ENCODE measurements around the gene MAP2K1.
"Not testable (repeated sequence)": the region's sequence is repeated elsewhere in the genome, so short reads cannot be mapped to it uniquely, and the experiment has no call there.

MAP2K1 gene

GRCh38 chr15:66481107-66481856 is 94.6 kb downstream of the MAP2K1 start:
- DNase-seq: no peak

- DNase-seq: no peak
Observed at GRCh38 chr15:66482539-66482938, 95.8 kb downstream of the MAP2K1 start.

GRCh38 chr15:66483131-66483566 is 96.4 kb downstream of the MAP2K1 start:
- DNase-seq: no peak

GRCh38 chr15:66484539-66485112 is 97.9 kb downstream of the MAP2K1 start:
- no peak for DNase-seq

GRCh38 chr15:66486887-66487286 is 100.2 kb downstream of the MAP2K1 start:
- no peak for DNase-seq

- DNase-seq: no peak
Observed at GRCh38 chr15:66488525-66488924, 101.8 kb downstream of the MAP2K1 start.

GRCh38 chr15:66489179-66489791 is 102.6 kb downstream of the MAP2K1 start:
- no peak for DNase-seq

- DNase-seq: no peak
Observed at GRCh38 chr15:66491846-66492245, 105.1 kb downstream of the MAP2K1 start.

- DNase-seq: no peak
Observed at GRCh38 chr15:66494262-66494661, 107.5 kb downstream of the MAP2K1 start.

- no peak for DNase-seq
Observed at GRCh38 chr15:66496951-66497501, 110.3 kb downstream of the MAP2K1 start.

GRCh38 chr15:66497502-66498455 is 111.1 kb downstream of the MAP2K1 start, which contains the start of gene SNAPC5:
TSS of gene SNAPC5 (minus strand) at chr15:66497762. CDS start at chr15:66497731, 31 bp downstream.
- DNase-seq: peak; percentile 98

GRCh38 chr15:66498501-66499386 is 112.0 kb downstream of the MAP2K1 start:
- DNase-seq: peak; percentile 41

- not testable (repeated sequence) for DNase-seq
Observed at GRCh38 chr15:66500346-66500745, 113.6 kb downstream of the MAP2K1 start.

- no peak for DNase-seq
Observed at GRCh38 chr15:66502491-66502890, 115.8 kb downstream of the MAP2K1 start.

GRCh38 chr15:66503041-66503648 is 116.4 kb downstream of the MAP2K1 start:
- DNase-seq: peak; percentile 28

- DNase-seq: no peak
Observed at GRCh38 chr15:66503780-66504562, 117.3 kb downstream of the MAP2K1 start.

GRCh38 chr15:66504563-66505429 is 118.1 kb downstream of the MAP2K1 start, which contains the start of the genes RPL4 and ZWILCH:
TSS of gene RPL4 (minus strand) at chr15:66504855. CDS start at chr15:66504790, 65 bp downstream.
TSS of gene ZWILCH (plus strand) at chr15:66505326. CDS start at chr15:66505339, 13 bp downstream.
- peak; percentile 90 for DNase-seq

GRCh38 chr15:66505430-66505811 is 118.7 kb downstream of the MAP2K1 start:
- no peak for DNase-seq

- no peak for DNase-seq
Observed at GRCh38 chr15:66505818-66506217, 119.1 kb downstream of the MAP2K1 start.

All from activated CD4-positive, alpha-beta T cell treated with anti-CD3 and anti-CD28 coated beads, Interleukin-10, Interleukin-2, amounts not matched to agents 100 ng/mL and 50 ng/mL, durations not matched to agents 16 hours and 8 hours (primary cell).